ENCODE results near the gene CYP24A1. TPM values are rescaled to one million over a fixed set of nuclear protein-coding genes. Genes with fewer than 3 reads are reported as not detected.

Gene CYP24A1
- total RNA-seq, 4 donors from 2014 or later = 4.8 TPM; not detected in 3

GRCh38 chr20:54219751-54220426 is 46.1 kb upstream of the CYP24A1 start:
- Histone ChIP-seq H3K4me3 (no peak overlapping the region), H3K4me1 (no peaks in the 10 kb centered on the region), H3K27me3 (no peaks in the 10 kb centered on the region), H3K9me3 (no peaks in the 10 kb centered on the region), H3K36me3 (no peaks in the 10 kb centered on the region), H3K27ac (no peak overlapping the region)
- no peak for DNase-seq
- peak; percentile 30 to 39 (median 37) for TF ChIP-seq CTCF (IDR thresholded peaks at IDR 0.05)
- no peak for TF ChIP-seq POLR2A (IDR thresholded peaks at IDR 0.05)
- intact Hi-C loops (cut with DNase I; ENCODE audit: low total_unique reads) = no loop called here

- TF ChIP-seq POLR2A (IDR thresholded peaks at IDR 0.05) = no peak
- no peak for TF ChIP-seq CTCF (IDR thresholded peaks at IDR 0.05)
- intact Hi-C loops (cut with DNase I; ENCODE audit: low total_unique reads) = no loop called here
- no peak for DNase-seq
Observed at GRCh38 chr20:54218470-54218869, 44.7 kb upstream of the CYP24A1 start.

GRCh38 chr20:54217762-54218161 is 44.0 kb upstream of the CYP24A1 start:
- intact Hi-C loops (cut with DNase I; ENCODE audit: low total_unique reads) = no loop called here
- DNase-seq = no peak

More at GRCh38 chr20:54218470-54218869, 44.7 kb upstream of the CYP24A1 start:
- Histone ChIP-seq H3K27me3 (no peaks in the 10 kb centered on the region), H3K4me3 (no peak overlapping the region), H3K4me1 (no peaks in the 10 kb centered on the region), H3K9me3 (no peaks in the 10 kb centered on the region), H3K36me3 (no peaks in the 10 kb centered on the region), H3K27ac (no peak overlapping the region)

GRCh38 chr20:54215157-54215789 is 41.5 kb upstream of the CYP24A1 start:
- Histone ChIP-seq H3K27me3 (no peaks in the 10 kb centered on the region), H3K27ac (no peak overlapping the region), H3K9me3 (no peaks in the 10 kb centered on the region), H3K4me3 (no peak overlapping the region), H3K4me1 (no peaks in the 10 kb centered on the region), H3K36me3 (no peaks in the 10 kb centered on the region)
- no peak for DNase-seq
- intact Hi-C loops (cut with DNase I; ENCODE audit: low total_unique reads) = no loop called here
- TF ChIP-seq POLR2A (IDR thresholded peaks at IDR 0.05) (no peak), CTCF (IDR thresholded peaks at IDR 0.05) (no peak)

More at GRCh38 chr20:54217762-54218161, 44.0 kb upstream of the CYP24A1 start:
- Histone ChIP-seq H3K27me3 (no peaks in the 10 kb centered on the region), H3K27ac (no peak overlapping the region), H3K9me3 (no peaks in the 10 kb centered on the region), H3K36me3 (no peaks in the 10 kb centered on the region), H3K4me3 (no peak overlapping the region), H3K4me1 (no peaks in the 10 kb centered on the region)
- no peak for TF ChIP-seq CTCF (IDR thresholded peaks at IDR 0.05)
- no peak for TF ChIP-seq POLR2A (IDR thresholded peaks at IDR 0.05)

GRCh38 chr20:54214566-54214965 is 40.8 kb upstream of the CYP24A1 start:
- no peak for DNase-seq
- TF ChIP-seq CTCF (IDR thresholded peaks at IDR 0.05) (no peak), POLR2A (IDR thresholded peaks at IDR 0.05) (no peak)
- Histone ChIP-seq H3K4me1 (no peaks in the 10 kb centered on the region), H3K9me3 (no peaks in the 10 kb centered on the region), H3K27me3 (no peaks in the 10 kb centered on the region), H3K36me3 (no peaks in the 10 kb centered on the region), H3K27ac (no peak overlapping the region), H3K4me3 (no peak overlapping the region)
- intact Hi-C loops (cut with DNase I; ENCODE audit: low total_unique reads) = no loop called here
